Glomerular endothelial cell (primary cell): ENCODE data around the gene SCGN. TPM values are rescaled to one million over a fixed set of nuclear protein-coding genes. Genes with fewer than 3 reads are reported as not detected.

Source experiments
- DNase-seq: peaks from one replicate; pipeline ENCODE4 v3.0.0-alpha.2; 2011; ENCODE audit warnings: low read depth, low spot score; ENCODE audit errors: extremely low read depth
- total RNA-seq: library from RNA; depleted of rRNA; stranded (reverse); fragments of >200 nt; gene quantifications from 2 replicates; pipeline ENCODE4 v1.2.3, GENCODE V29; 2015

Gene SCGN
- total RNA-seq = not detected in 2 replicates

- peak; percentile 5 for DNase-seq
These were observed at the start of gene SCGN for GRCh38 chr6:25652007-25652515. Gene SCGN (plus strand): TSS chr6:25652215. CDS start chr6:25652404, 189 bp downstream.

- DNase-seq = no peak
These were observed 49.4 kb upstream of the SCGN start for GRCh38 chr6:25602674-25602982.

DNA sequence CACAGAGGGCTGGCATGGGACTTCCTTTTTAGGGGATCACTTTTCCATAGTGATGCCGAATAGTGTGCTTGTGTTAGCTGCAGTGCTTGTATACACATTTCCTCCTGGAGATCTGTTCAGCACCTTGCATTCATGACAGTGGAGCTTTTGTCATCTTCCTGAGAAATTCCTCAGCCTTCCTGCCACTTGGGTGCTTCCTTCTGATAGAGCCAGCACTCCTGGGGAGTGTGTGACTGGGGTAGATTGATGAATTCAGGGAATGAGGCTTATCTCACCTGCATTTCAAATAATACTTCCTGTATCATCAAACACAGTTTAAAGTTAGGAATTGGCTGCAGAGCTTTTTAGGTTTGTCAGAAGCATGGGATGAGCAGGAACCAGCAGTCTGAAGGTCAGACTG, 48.8 kb upstream of the SCGN start:
- DNase-seq = no peak

- DNase-seq = no peak
These were observed 45.9 kb upstream of the SCGN start for GRCh38 chr6:25606151-25606550.

GRCh38 chr6:25608558-25609174, 43.3 kb upstream of the SCGN start:
- DNase-seq = no peak

DNA sequence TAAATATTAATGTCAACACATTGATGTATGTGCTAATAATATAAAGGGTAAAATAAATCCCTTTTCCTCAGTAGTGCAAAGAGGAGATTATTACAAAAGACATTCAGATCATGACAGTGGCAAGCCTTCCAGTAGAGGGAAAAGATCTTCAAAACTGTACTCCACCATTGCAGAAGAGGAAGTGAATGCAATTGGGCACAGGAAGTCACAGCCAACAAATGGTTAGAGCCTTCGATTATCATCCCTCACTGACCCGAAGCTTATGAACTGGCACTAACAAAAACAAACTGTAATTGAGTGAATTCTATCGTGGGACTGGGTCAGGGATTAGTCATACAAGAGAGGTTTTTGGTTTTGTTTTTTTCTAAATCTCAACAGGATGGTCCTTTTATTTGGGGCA, 39.3 kb upstream of the SCGN start:
- DNase-seq = no peak

GRCh38 chr6:25613415-25613814, 38.6 kb upstream of the SCGN start:
- DNase-seq = no peak

DNA sequence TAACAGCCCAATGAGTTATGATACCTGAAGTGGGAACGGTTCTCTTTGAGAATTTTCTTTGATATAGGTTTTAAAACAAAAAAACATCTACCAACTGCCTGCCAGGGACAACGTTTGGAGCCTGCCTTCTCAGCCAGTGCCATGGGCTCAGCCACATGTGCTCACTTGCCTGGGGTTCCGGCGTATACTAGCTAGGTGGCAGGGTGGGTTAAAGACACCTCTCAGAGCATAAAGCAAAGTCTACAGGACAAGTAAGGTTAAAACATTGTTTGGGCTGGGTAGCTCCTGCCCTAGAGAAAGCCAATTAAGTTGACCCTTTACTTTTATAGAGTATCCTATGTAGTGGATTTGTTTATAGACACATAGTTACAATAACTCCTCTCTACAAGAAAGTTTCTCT, 38.0 kb upstream of the SCGN start:
- DNase-seq = no peak

- DNase-seq = no peak
These were observed 36.5 kb upstream of the SCGN start for GRCh38 chr6:25615471-25615870.

- no peak for DNase-seq
These were observed 34.0 kb upstream of the SCGN start for GRCh38 chr6:25617997-25618396.

GRCh38 chr6:25619217-25619616, 32.8 kb upstream of the SCGN start:
- no peak for DNase-seq

DNA sequence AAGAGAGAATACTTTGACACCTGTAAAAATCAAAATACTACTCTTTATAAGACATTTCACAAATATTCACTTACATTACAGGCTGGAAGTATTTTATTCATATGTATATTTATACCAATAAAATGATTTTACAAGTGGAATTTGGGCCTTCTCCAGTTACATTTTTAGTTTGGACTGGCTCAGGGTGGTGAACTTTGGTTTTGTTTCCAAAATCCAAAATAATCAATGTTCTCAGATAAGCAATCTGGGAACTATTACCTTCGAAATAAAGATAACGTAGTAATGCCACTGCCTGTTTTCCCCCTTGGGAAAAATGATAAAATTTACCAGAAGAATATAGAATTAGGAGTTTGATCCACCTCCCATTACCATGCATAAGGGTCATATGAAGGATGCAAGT, 31.6 kb upstream of the SCGN start:
- DNase-seq = no peak

- DNase-seq = no peak
These were observed 28.9 kb upstream of the SCGN start for GRCh38 chr6:25623065-25623464.

DNA sequence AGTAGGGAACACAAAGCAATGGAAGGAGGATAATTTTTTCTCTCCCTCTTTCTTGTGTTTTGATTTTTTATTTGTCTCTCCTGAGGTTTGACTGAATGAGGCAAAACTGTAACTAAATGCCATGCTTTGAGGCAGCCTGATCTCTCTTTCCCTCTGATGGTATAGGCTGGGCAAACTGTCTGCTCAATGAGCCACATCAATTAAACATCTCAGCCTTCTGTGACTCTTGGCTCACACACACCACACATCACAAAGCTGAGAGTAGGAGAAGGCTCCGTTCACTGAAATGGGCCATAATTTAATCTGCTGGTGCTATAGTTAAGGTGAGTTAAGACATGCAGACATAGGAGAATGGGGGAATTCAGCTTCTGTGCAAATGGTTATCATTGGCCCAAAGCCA, 28.1 kb upstream of the SCGN start:
- DNase-seq = no peak

- no peak for DNase-seq
These were observed 25.0 kb upstream of the SCGN start for GRCh38 chr6:25627001-25627400.

GRCh38 chr6:25628471-25629197, 23.4 kb upstream of the SCGN start:
- no peak for DNase-seq

DNA sequence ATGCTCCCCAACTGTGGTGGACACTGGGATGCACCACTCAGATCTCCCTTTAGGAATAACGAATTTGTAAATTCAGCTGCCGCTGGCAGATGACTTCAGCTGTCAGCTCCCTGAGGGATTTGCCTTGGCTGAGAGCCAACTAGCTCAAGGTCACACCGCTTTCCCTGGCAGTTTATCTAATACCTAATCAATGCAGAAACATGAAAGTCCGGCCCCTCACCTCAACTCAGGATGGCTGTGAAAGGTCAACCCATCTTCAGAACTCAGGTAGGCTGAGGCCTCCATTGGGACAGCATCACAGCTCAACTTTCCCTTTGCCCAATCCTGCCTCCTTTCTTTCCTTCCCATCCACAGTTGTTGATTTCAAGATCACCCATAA, 22.8 kb upstream of the SCGN start:
- DNase-seq = no peak

DNA sequence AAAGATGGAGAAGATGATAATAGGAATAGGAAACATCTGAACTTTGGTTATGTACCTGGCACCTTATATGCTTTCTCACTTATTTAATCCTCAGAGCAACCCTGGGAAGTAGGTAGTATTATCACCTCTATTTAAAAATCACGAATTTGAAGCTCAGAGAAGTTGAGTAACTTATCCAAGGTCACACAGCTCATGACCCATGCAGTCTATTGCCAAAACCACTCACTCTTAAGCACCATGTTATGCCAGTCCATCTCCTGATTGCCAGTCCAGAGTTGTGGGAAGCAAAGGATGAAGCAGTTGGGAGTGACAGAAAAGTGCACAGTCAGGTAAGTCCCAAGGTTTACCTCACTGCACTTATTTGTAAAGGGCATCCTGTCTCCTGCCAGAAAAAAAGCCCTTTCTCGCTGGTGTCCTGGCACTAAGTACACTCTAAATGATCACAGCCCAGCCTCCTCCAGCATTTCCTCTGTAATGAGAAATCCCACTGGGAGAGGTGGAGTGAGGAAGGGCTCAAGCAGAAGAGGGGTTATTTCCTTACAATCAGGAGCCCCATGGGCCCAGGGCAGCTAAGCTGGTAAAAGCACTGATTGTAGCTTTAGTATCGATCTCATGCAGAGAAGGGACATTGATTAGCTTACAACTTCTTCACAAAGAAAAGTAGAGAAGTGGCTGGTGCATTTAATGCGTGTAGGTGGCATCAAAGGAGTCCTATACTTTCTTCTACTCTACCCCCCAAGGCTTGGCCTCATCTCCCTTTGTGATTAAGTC, 21.3 kb upstream of the SCGN start:
- no peak for DNase-seq

GRCh38 chr6:25635886-25636317, 16.1 kb upstream of the SCGN start:
- DNase-seq = no peak

DNA sequence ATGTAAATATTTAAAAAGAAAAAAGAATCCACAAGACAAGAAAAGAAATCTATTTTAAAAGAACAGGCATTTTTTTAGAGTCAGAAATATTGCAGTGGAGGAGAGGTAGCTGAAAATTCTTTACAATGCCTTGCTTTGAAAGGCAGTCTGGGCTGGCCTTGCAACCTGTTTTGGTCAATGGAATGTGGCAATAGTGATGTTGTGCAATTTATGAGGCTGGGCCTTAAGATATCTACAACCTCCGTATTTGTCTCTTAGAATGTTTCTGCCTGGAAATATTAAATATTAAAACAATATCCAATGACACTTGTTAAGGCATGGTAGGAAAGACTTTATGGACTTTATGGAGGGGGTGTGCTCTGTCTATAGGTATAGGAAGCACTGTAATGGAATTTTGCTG, 14.8 kb upstream of the SCGN start:
- no peak for DNase-seq

GRCh38 chr6:25637960-25638434, 14.0 kb upstream of the SCGN start:
- no peak for DNase-seq

DNA sequence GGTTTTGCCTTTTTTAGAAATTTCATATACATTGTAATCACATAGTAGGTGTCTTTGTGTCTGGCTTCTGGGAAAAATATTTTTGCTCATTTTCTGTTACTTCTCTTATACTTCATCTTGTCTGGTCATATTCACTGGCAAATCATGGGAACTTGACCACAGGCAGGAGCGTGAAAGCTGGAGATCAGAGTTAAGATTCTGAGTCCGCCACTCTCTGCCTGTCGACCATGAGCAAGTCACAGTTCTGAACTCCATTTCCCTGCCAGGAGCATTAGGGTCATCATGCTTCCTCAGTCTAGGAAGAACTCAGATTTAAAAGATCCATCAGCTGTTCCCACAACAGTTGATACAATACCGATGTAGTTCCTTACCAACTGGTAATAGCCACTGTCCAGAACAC, 12.4 kb upstream of the SCGN start:
- DNase-seq = no peak
